HL-60 (cell line): ENCODE measurements around the gene ALDOC.

Source experiments
- DNase-seq, 2 experiments: peaks; one replicate each; pipeline ENCODE4 v3.0.0-alpha.2; 2010 to 2020; ENCODE audit warnings: low read depth in 1 of 2, low spot score in 1 of 2
- H3K27ac ChIP-seq: fragments of 250-450 bp; sonication (Bioruptor Pico); replicated peaks from 2 replicates; pipeline ENCODE4 v1.5.1; 2020; ENCODE audit warnings: mild to moderate bottlenecking, moderate library complexity
- H3K27me3 ChIP-seq: fragments of 250-450 bp; sonication (Bioruptor Pico); 2 replicates; pipeline ENCODE4 v1.5.1; 2021; ENCODE audit warnings: mild to moderate bottlenecking, moderate library complexity; ENCODE audit not compliant: insufficient read depth, poor library complexity, severe bottlenecking
- H3K4me3 ChIP-seq: replicated peaks from 2 replicates; pipeline ENCODE4 v1.5.1; 2011; ENCODE audit warnings: mild to moderate bottlenecking, control low read depth, low read length; ENCODE audit not compliant: insufficient read depth
- GABPA ChIP-seq: IDR thresholded peaks from 2 replicates; pipeline ENCODE4 v1.6.1; 2012; ENCODE audit warnings: low read depth
- POLR2AphosphoS5 ChIP-seq: IDR thresholded peaks from 2 replicates; pipeline ENCODE4 v1.6.1; 2012; ENCODE audit warnings: low read depth
- SPI1 ChIP-seq: IDR thresholded peaks from 2 replicates; pipeline ENCODE4 v1.6.1; 2012; ENCODE audit warnings: low read depth, mild to moderate bottlenecking, borderline replicate concordance
- TF ChIP-seq, protein P1 (sequence below): IDR thresholded peaks from 2 replicates; pipeline ENCODE4 v1.6.1; 2012; ENCODE audit warnings: low read depth; ENCODE audit not compliant: insufficient replicate concordance
- TF ChIP-seq, protein P2 (sequence below): IDR thresholded peaks from one replicate; pipeline ENCODE4 v1.5.1; 2011; ENCODE audit warnings: low read length, control low read depth, inconsistent platforms; ENCODE audit not compliant: insufficient read depth

ALDOC gene

DNA sequence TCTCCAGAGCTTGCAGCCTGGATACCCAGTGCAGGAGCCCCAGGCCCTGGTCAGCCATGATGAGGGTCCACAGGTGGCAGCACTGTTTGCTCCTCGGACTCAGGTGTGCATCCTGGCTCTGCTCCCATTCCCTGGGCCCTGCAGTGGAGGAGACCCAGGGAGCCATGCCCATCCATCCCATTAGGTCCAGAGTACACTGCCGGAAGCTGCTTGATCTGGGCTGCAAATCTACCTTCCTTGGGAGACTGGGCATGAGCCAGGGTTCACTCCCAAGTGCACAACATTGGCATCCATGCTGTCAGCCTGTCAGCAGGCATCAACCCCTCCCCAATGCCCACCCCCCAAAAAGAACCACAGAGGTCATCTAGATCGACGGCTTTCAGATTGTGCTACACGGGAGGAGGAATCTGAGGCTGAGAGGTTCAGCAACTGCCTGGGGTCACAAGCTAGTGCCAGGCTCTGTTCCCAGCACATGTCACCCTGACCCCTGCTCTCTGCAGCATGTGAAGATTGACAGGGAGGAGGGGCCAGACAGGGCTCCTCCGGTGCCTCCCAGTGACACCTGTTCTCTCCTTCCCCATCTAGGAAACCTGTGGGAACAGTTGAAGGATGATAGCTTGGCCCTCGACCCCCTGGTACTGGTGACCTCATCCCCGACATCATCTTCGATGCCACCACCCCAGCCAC, 40.0 kb downstream of the ALDOC start:
- no peak for DNase-seq
- TF ChIP-seq, protein P1, sequence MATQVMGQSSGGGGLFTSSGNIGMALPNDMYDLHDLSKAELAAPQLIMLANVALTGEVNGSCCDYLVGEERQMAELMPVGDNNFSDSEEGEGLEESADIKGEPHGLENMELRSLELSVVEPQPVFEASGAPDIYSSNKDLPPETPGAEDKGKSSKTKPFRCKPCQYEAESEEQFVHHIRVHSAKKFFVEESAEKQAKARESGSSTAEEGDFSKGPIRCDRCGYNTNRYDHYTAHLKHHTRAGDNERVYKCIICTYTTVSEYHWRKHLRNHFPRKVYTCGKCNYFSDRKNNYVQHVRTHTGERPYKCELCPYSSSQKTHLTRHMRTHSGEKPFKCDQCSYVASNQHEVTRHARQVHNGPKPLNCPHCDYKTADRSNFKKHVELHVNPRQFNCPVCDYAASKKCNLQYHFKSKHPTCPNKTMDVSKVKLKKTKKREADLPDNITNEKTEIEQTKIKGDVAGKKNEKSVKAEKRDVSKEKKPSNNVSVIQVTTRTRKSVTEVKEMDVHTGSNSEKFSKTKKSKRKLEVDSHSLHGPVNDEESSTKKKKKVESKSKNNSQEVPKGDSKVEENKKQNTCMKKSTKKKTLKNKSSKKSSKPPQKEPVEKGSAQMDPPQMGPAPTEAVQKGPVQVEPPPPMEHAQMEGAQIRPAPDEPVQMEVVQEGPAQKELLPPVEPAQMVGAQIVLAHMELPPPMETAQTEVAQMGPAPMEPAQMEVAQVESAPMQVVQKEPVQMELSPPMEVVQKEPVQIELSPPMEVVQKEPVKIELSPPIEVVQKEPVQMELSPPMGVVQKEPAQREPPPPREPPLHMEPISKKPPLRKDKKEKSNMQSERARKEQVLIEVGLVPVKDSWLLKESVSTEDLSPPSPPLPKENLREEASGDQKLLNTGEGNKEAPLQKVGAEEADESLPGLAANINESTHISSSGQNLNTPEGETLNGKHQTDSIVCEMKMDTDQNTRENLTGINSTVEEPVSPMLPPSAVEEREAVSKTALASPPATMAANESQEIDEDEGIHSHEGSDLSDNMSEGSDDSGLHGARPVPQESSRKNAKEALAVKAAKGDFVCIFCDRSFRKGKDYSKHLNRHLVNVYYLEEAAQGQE: no peak
- no peak for TF ChIP-seq POLR2AphosphoS5
- TF ChIP-seq GABPA: no peak
- no peak for TF ChIP-seq SPI1
- TF ChIP-seq, protein P2, sequence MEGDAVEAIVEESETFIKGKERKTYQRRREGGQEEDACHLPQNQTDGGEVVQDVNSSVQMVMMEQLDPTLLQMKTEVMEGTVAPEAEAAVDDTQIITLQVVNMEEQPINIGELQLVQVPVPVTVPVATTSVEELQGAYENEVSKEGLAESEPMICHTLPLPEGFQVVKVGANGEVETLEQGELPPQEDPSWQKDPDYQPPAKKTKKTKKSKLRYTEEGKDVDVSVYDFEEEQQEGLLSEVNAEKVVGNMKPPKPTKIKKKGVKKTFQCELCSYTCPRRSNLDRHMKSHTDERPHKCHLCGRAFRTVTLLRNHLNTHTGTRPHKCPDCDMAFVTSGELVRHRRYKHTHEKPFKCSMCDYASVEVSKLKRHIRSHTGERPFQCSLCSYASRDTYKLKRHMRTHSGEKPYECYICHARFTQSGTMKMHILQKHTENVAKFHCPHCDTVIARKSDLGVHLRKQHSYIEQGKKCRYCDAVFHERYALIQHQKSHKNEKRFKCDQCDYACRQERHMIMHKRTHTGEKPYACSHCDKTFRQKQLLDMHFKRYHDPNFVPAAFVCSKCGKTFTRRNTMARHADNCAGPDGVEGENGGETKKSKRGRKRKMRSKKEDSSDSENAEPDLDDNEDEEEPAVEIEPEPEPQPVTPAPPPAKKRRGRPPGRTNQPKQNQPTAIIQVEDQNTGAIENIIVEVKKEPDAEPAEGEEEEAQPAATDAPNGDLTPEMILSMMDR: no peak
- Histone ChIP-seq H3K4me3 (no peak overlapping the region), H3K27me3 (no peaks in the 10 kb centered on the region), H3K27ac (no peak overlapping the region)

GRCh38 chr17:28534740-28535375, 41.8 kb downstream of the ALDOC start:
- Histone ChIP-seq H3K4me3 (no peak overlapping the region), H3K27ac (no peak overlapping the region), H3K27me3 (no peaks in the 10 kb centered on the region)
- no peak for TF ChIP-seq GABPA
- TF ChIP-seq, protein P1: no peak
- TF ChIP-seq, protein P2: no peak
- TF ChIP-seq SPI1: no peak
- no peak for TF ChIP-seq POLR2AphosphoS5
- DNase-seq: no peak

DNA sequence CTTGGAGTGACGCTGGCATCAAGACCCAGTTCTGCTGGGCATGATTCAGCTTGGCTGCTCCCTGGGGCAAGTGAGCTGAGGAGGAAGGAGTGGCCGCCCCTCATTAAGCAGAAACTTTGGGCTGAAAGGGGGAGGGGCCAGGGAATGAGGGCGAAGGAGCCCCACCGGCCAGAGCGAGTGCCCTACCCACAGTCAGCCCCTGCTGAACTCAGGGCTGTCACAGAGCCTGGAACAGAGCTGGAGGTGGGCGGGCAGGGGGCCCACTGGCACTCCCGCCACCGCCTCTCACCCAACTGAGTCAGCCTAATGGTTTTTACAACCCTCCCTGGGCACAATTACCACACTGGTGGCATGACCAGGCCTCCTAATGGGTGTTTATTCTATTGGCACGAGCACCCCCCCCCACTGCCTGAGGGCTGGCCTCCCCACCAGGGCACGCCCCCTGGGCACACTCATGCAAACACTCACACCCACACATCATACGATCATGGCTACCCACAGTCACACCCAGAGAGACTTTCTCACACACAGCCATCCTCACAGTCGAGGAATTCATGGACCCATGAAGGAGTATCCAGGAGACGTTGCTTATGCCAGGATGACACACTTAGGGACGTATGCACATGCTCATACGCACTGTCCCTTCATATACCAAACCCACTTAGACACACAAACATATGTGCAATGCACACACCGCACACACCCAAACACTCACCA, 43.4 kb downstream of the ALDOC start:
- Histone ChIP-seq H3K27ac (no peak overlapping the region), H3K4me3 (no peak overlapping the region), H3K27me3 (no peaks in the 10 kb centered on the region)
- DNase-seq: no peak
- TF ChIP-seq, protein P2: no peak
- TF ChIP-seq, protein P1: no peak
- no peak for TF ChIP-seq GABPA
- TF ChIP-seq SPI1: no peak
- no peak for TF ChIP-seq POLR2AphosphoS5
